Left kidney (tissue), 2 donors: Measurements from ENCODE around the gene DGCR2. TPM values are rescaled to one million over a fixed set of nuclear protein-coding genes. Genes with fewer than 3 reads are reported as not detected.
"Not testable (repeated sequence)": the region's sequence is repeated elsewhere in the genome, so short reads cannot be mapped to it uniquely, and the experiment has no call there.

Source experiments
- DNase-seq: peaks from one replicate; pipeline ENCODE4 v3.0.0-alpha.2; 2013
- polyA plus RNA-seq: library from polyadenylated mRNA; unstranded; fragments of 120-200 nt; gene quantifications from one replicate; pipeline ENCODE4 v1.2.1, GENCODE V29; 2013; ENCODE audit not compliant: insufficient read length

DGCR2 gene
- polyA plus RNA-seq, 1 donor: 71.5 TPM

GRCh38 chr22:19032156-19032785 is 89.9 kb downstream of the DGCR2 start:
- not testable (repeated sequence) for DNase-seq

GRCh38 chr22:19030889-19031252 is 91.3 kb downstream of the DGCR2 start:
- DNase-seq: not testable (repeated sequence)

GRCh38 chr22:19030226-19030888 is 91.9 kb downstream of the DGCR2 start:
- DNase-seq: not testable (repeated sequence)

- not testable (repeated sequence) for DNase-seq
Observed at GRCh38 chr22:19029113-19030103, 92.8 kb downstream of the DGCR2 start.

- not testable (repeated sequence) for DNase-seq
Observed at GRCh38 chr22:19028060-19028455, 94.2 kb downstream of the DGCR2 start.

GRCh38 chr22:19027371-19028059 is 94.7 kb downstream of the DGCR2 start:
- not testable (repeated sequence) for DNase-seq

- not testable (repeated sequence) for DNase-seq
Observed at GRCh38 chr22:19026080-19026479, 96.1 kb downstream of the DGCR2 start.

- DNase-seq: not testable (repeated sequence)
Observed at GRCh38 chr22:19024956-19025489, 97.2 kb downstream of the DGCR2 start.

GRCh38 chr22:19023931-19024330 is 98.3 kb downstream of the DGCR2 start:
- DNase-seq: not testable (repeated sequence)

GRCh38 chr22:19022755-19023154 is 99.5 kb downstream of the DGCR2 start:
- no peak for DNase-seq

GRCh38 chr22:19019679-19020032 is 102.6 kb downstream of the DGCR2 start:
- DNase-seq: no peak

GRCh38 chr22:19019029-19019678 is 103.1 kb downstream of the DGCR2 start:
- DNase-seq: no peak

GRCh38 chr22:19018256-19018655 is 104.0 kb downstream of the DGCR2 start:
- DNase-seq: no peak

- DNase-seq: no peak
Observed at GRCh38 chr22:19016081-19016766, 106.0 kb downstream of the DGCR2 start.

- DNase-seq: no peak
Observed at GRCh38 chr22:19014886-19015285, 107.3 kb downstream of the DGCR2 start.

- not testable (repeated sequence) for DNase-seq
Observed at GRCh38 chr22:19013881-19014598, 108.2 kb downstream of the DGCR2 start.

- not testable (repeated sequence) for DNase-seq
Observed at GRCh38 chr22:19013411-19013810, 108.8 kb downstream of the DGCR2 start.

- DNase-seq: no peak
Observed at GRCh38 chr22:19012308-19012986, 109.8 kb downstream of the DGCR2 start.

- DNase-seq: not testable (repeated sequence)
Observed at GRCh38 chr22:19011611-19012010, 110.6 kb downstream of the DGCR2 start.
